Esophagus muscularis mucosa (tissue), 3 donors: Measurements from ENCODE around the gene PECR.

Experiments used
- POLR2A ChIP-seq: fragments of 450-650 bp; IDR thresholded peaks from one replicate; pipeline ENCODE4 v1.6.1; 2017; ENCODE audit warnings: antibody characterized with exemption, moderate library complexity, mild to moderate bottlenecking, low read depth
- TF ChIP-seq, protein P1 (sequence below), 3 experiments: fragments of 200-600 bp in 2 of 3; fragments of 450-650 bp in 1 of 3; sonication (generic) in 2 of 3; IDR thresholded peaks; one replicate each; pipeline ENCODE4 v1.5.1; 2017 to 2019; ENCODE audit warnings: antibody characterized with exemption in 3 of 3, mild to moderate bottlenecking in 2 of 3, moderate library complexity in 1 of 3

GRCh38 chr2:216002693-216003092, 78.9 kb downstream of the PECR start:
- no peak for TF ChIP-seq POLR2A
- TF ChIP-seq, protein P1, sequence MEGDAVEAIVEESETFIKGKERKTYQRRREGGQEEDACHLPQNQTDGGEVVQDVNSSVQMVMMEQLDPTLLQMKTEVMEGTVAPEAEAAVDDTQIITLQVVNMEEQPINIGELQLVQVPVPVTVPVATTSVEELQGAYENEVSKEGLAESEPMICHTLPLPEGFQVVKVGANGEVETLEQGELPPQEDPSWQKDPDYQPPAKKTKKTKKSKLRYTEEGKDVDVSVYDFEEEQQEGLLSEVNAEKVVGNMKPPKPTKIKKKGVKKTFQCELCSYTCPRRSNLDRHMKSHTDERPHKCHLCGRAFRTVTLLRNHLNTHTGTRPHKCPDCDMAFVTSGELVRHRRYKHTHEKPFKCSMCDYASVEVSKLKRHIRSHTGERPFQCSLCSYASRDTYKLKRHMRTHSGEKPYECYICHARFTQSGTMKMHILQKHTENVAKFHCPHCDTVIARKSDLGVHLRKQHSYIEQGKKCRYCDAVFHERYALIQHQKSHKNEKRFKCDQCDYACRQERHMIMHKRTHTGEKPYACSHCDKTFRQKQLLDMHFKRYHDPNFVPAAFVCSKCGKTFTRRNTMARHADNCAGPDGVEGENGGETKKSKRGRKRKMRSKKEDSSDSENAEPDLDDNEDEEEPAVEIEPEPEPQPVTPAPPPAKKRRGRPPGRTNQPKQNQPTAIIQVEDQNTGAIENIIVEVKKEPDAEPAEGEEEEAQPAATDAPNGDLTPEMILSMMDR (IDR thresholded peaks at IDR 0.05), result no peak
